ENCODE measurements around the gene ABCA10. TPM values are rescaled to one million over a fixed set of nuclear protein-coding genes. Genes with fewer than 3 reads are reported as not detected.
"Not testable (repeated sequence)": the region's sequence is repeated elsewhere in the genome, so short reads cannot be mapped to it uniquely, and the experiment has no call there.

Gene ABCA10
- total RNA-seq, 1 experiment from 2014 or later: 0.34 TPM

- Histone ChIP-seq H3K9me2 (ENCODE audit: insufficient read depth) (no peaks in the 10 kb centered on the region; the same call in 1 of the 2 replicates), H3K27me3 (ENCODE audit: insufficient read depth, low read length) (no peaks in the 10 kb centered on the region), H3K4me1 (ENCODE audit: control insufficient read depth in 1 of 2, insufficient read depth in 2 of 2, low read length in 2 of 2) (peaks cover 2 to 5% of the 10 kb centered on the region in 2 experiments), H3K4me3 (replicated peaks in 1 of 2; ENCODE audit: low read depth in 1 of 2, low read length in 2 of 2) (no peak overlapping the region), H3K79me2 (ENCODE audit: insufficient read depth, low read length) (no peaks in the 10 kb centered on the region), H2AFZ (ENCODE audit: low read depth, low read length, poor library complexity, severe bottlenecking) (no peak overlapping the region), H3K4me2 (ENCODE audit: low read length) (no peak overlapping the region), H3K36me3 (ENCODE audit: control insufficient read depth in 1 of 2, insufficient read depth in 2 of 2, low read length in 2 of 2) (no peaks in the 10 kb centered on the region), H4K20me1 (ENCODE audit: insufficient read depth) (no peaks in the 10 kb centered on the region), H3K9me3 (ENCODE audit: control insufficient read depth in 1 of 2, insufficient read depth in 1 of 2, low read depth in 1 of 2, low read length in 2 of 2) (no peaks in the 10 kb centered on the region), H3K9ac (ENCODE audit: low read length) (no peak overlapping the region), H3K27ac (ENCODE audit: low read depth, low read length) (no peak overlapping the region)
- BruUV-seq (replicated peaks): no TSS peak
- intact Hi-C loops (cut with micrococcal nuclease): no loop called here
- DNase-seq (ENCODE audit: low read depth, low spot score): no peak
- ChIA-PET POLR2A (no interaction called here), CTCF (no interaction called here), RAD21 (ENCODE audit: low non-redundant PET in 1 of 2, low total read pairs in 2 of 2, uncharacterized antibody in 2 of 2, unreplicated experiment in 2 of 2) (no interaction called here)
- no peak for ATAC-seq
- no peak for TF ChIP-seq POLR2AphosphoS5 (IDR thresholded peaks at IDR 0.05; ENCODE audit: low read depth, low read length)
- TF ChIP-seq ATF3 (IDR thresholded peaks at IDR 0.05): no peak
- no peak for TF ChIP-seq YY1 (IDR thresholded peaks at IDR 0.05; ENCODE audit: extremely low read depth, insufficient replicate concordance, low read depth, low read length)
- TF ChIP-seq ZFX (IDR thresholded peaks at IDR 0.05): no peak
- TF ChIP-seq CTCF (IDR thresholded peaks at IDR 0.05 in 2 of 3, conservative IDR thresholded peaks at IDR 0.05 in 1 of 3; ENCODE audit: borderline replicate concordance in 1 of 3, insufficient read depth in 1 of 3, low read depth in 2 of 3, low read length in 2 of 3): no peak
- no peak for TF ChIP-seq SP1 (IDR thresholded peaks at IDR 0.05; ENCODE audit: low read depth)
- no peak for TF ChIP-seq RAD21 (IDR thresholded peaks at IDR 0.05; ENCODE audit: low read depth)
- no peak for TF ChIP-seq SRF (IDR thresholded peaks at IDR 0.05; ENCODE audit: low read depth)
- TF ChIP-seq REST (IDR thresholded peaks at IDR 0.05; ENCODE audit: low read depth): no peak
Observed at GRCh38 chr17:69170377-69170776, 58.2 kb downstream of the ABCA10 start.

- H3K4me1 ChIP-seq (ENCODE audit: control insufficient read depth in 1 of 2, insufficient read depth in 2 of 2, low read length in 2 of 2); H3K27ac ChIP-seq (ENCODE audit: low read depth, low read length); H3K4me3 ChIP-seq (replicated peaks in 1 of 2; ENCODE audit: low read depth in 1 of 2, low read length in 2 of 2); intact Hi-C loops (cut with micrococcal nuclease); H2AFZ ChIP-seq (ENCODE audit: low read depth, low read length, poor library complexity, severe bottlenecking); H3K36me3 ChIP-seq (ENCODE audit: control insufficient read depth in 1 of 2, insufficient read depth in 2 of 2, low read length in 2 of 2); RAD21 ChIA-PET (ENCODE audit: low non-redundant PET in 1 of 2, low total read pairs in 2 of 2, uncharacterized antibody in 2 of 2, unreplicated experiment in 2 of 2); H3K27me3 ChIP-seq (ENCODE audit: insufficient read depth, low read length); H3K9me2 ChIP-seq (ENCODE audit: insufficient read depth); CTCF ChIA-PET; POLR2A ChIA-PET; BruUV-seq (replicated peaks); H3K9ac ChIP-seq (ENCODE audit: low read length); H3K4me2 ChIP-seq (ENCODE audit: low read length); DNase-seq (ENCODE audit: low read depth, low spot score); H3K9me3 ChIP-seq (ENCODE audit: control insufficient read depth in 1 of 2, insufficient read depth in 1 of 2, low read depth in 1 of 2, low read length in 2 of 2); H4K20me1 ChIP-seq (ENCODE audit: insufficient read depth); H3K79me2 ChIP-seq (ENCODE audit: insufficient read depth, low read length); ATAC-seq: not testable (repeated sequence)
Observed at GRCh38 chr17:69168642-69169041, 60.0 kb downstream of the ABCA10 start.
